ENCODE data around the gene PCCA. TPM values are rescaled to one million over a fixed set of nuclear protein-coding genes. Genes with fewer than 3 reads are reported as not detected.
"Not testable (repeated sequence)": the region's sequence is repeated elsewhere in the genome, so short reads cannot be mapped to it uniquely, and the experiment has no call there.

PCCA gene
- polyA plus RNA-seq, 1 donor, result 20.0 TPM

DNA sequence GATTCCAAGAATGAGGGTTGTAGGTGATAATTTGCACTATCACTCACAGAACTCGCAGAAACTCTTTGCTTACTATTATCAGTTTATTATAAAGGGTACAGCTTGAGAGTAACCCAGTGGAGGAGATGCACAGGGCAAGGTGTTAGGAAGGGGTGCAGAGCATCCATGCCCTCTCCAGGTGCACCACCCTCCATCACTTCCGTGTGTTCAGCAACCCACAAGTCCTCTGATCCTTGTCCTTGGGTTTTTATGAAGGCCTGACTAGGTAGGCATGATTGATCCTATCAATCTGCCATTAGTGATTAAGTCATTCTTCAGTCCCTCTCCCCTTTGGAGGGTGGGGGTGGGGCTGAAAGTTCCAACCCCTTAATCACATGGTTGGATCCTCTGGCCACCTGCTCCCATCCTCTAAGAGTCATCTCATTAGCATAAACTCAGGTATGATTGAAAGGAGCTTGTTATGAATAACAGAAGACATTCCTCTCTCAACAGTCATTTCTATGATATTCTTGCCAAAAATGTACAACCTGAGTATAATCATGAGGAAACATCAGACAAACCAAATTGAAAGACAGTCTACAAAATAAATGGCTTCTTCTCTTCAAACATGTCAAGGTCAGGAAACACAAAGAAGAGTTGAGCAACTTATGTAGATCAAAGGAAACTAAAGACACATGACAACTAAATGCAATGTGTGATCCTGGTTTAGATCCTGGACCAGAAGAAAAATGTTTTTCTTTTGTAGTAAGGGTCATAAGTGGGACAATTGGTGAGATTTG lies 225.4 kb downstream of the PCCA start:
- Histone ChIP-seq H3K9me3 (ENCODE audit: control insufficient read depth, low read depth, low read length) (no peaks in the 10 kb centered on the region), H3K4me1 (ENCODE audit: control insufficient read depth, insufficient read depth, low read length) (no peaks in the 10 kb centered on the region), H3K36me3 (ENCODE audit: control insufficient read depth, insufficient read depth, low read length) (peaks cover 12% of the 10 kb centered on the region), H3K4me3 (ENCODE audit: low read length) (no peak overlapping the region), H3K27me3 (ENCODE audit: control insufficient read depth, insufficient read depth, low read length) (no peaks in the 10 kb centered on the region), H3K27ac (ENCODE audit: low read length) (no peak overlapping the region)
- no CpG with 5 or more reads among the region's 2 CpGs for WGBS (ENCODE audit: insufficient coverage, low lambda C conversion rate)
- no peak for DNase-seq

GRCh38 chr13:100315522-100315921 lies 226.6 kb downstream of the PCCA start:
- DNase-seq, result peak in 1 of 2 donors; percentile 8

GRCh38 chr13:100318473-100318872 lies 229.6 kb downstream of the PCCA start:
- not testable (repeated sequence) for H3K27me3 ChIP-seq (ENCODE audit: control insufficient read depth, insufficient read depth, low read length); H3K4me1 ChIP-seq (ENCODE audit: control insufficient read depth, insufficient read depth, low read length); H3K27ac ChIP-seq (ENCODE audit: low read length); H3K4me3 ChIP-seq (ENCODE audit: low read length); H3K9me3 ChIP-seq (ENCODE audit: control insufficient read depth, low read depth, low read length); DNase-seq
- H3K36me3 ChIP-seq (ENCODE audit: control insufficient read depth, insufficient read depth, low read length), result peaks cover 14% of the 10 kb centered on the region
- no CpG with 5 or more reads among the region's 3 CpGs for WGBS (ENCODE audit: insufficient coverage, low lambda C conversion rate)

More at GRCh38 chr13:100315522-100315921, 226.6 kb downstream of the PCCA start:
- H3K36me3 ChIP-seq (ENCODE audit: control insufficient read depth, insufficient read depth, low read length), result peaks cover 12% of the 10 kb centered on the region
- H3K4me1 ChIP-seq (ENCODE audit: control insufficient read depth, insufficient read depth, low read length), result no peaks in the 10 kb centered on the region
- no peaks in the 10 kb centered on the region for H3K27me3 ChIP-seq (ENCODE audit: control insufficient read depth, insufficient read depth, low read length)
- WGBS (ENCODE audit: insufficient coverage, low lambda C conversion rate), result no CpG with 5 or more reads among the region's 1 CpG
- H3K9me3 ChIP-seq (ENCODE audit: control insufficient read depth, low read depth, low read length), result no peaks in the 10 kb centered on the region
- no peak overlapping the region for H3K27ac ChIP-seq (ENCODE audit: low read length)
- H3K4me3 ChIP-seq (ENCODE audit: low read length), result no peak overlapping the region

- Histone ChIP-seq H3K9me3 (ENCODE audit: control insufficient read depth, low read depth, low read length) (no peaks in the 10 kb centered on the region), H3K4me1 (ENCODE audit: control insufficient read depth, insufficient read depth, low read length) (no peaks in the 10 kb centered on the region), H3K27me3 (ENCODE audit: control insufficient read depth, insufficient read depth, low read length) (no peaks in the 10 kb centered on the region), H3K4me3 (ENCODE audit: low read length) (no peak overlapping the region), H3K36me3 (ENCODE audit: control insufficient read depth, insufficient read depth, low read length) (peaks cover 15% of the 10 kb centered on the region), H3K27ac (ENCODE audit: low read length) (no peak overlapping the region)
- no CpG with 5 or more reads among the region's 1 CpG for WGBS (ENCODE audit: insufficient coverage, low lambda C conversion rate)
- DNase-seq, result no peak
These were observed 235.0 kb downstream of the PCCA start for GRCh38 chr13:100323937-100324336.

DNA sequence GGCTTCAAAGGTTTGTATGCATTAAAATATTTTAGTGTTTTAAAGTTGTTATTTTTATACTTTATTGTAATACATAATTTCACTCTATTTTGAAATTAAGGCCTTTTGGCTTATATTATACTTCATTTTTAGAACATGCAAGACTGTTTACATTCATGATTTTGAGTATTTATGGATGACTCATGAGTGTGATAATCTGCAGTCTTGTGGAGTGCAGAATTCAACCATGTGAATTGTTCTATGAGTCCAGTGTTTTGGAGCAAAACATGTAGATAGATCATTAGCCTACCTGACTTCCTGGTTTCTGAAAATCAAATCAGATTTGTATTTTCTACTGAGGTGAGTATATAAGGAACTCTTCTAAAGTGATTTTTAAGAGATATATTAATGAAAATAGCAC lies 241.8 kb downstream of the PCCA start:
- Histone ChIP-seq H3K4me1 (ENCODE audit: control insufficient read depth, insufficient read depth, low read length) (no peaks in the 10 kb centered on the region), H3K4me3 (ENCODE audit: low read length) (no peak overlapping the region), H3K36me3 (ENCODE audit: control insufficient read depth, insufficient read depth, low read length) (peaks cover 7% of the 10 kb centered on the region)

DNA sequence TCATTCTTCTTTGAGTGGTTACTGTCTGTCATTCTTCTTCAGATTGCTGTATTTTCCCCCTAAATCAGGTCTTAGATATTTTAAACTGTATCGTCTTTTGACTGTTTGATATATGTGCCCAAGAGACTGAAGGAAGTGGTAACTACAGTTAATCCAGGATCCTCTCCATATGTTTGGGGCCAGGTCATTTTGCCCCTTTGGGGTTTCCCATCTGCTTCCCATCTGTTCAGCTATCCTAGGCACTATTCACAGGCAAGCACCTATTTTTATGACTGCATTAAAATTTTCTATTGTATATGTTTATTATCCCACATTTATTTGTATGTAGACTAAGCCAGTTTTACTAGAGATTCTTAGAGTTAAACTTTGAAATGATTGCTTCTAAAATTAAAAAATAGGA lies 244.2 kb downstream of the PCCA start:
- Histone ChIP-seq H3K36me3 (ENCODE audit: control insufficient read depth, insufficient read depth, low read length) (peaks cover 4% of the 10 kb centered on the region), H3K4me3 (ENCODE audit: low read length) (no peak overlapping the region), H3K27me3 (ENCODE audit: control insufficient read depth, insufficient read depth, low read length) (no peaks in the 10 kb centered on the region), H3K4me1 (ENCODE audit: control insufficient read depth, insufficient read depth, low read length) (no peaks in the 10 kb centered on the region), H3K27ac (ENCODE audit: low read length) (no peak overlapping the region), H3K9me3 (ENCODE audit: control insufficient read depth, low read depth, low read length) (peaks cover 3% of the 10 kb centered on the region)
- whole genome bisulfite sequencing (ENCODE audit: insufficient coverage, low lambda C conversion rate), result no CpG with 5 or more reads among the region's 1 CpG
- no peak for DNase-seq

More for the DNA sequence above, 241.8 kb downstream of the PCCA start:
- H3K9me3 ChIP-seq (ENCODE audit: control insufficient read depth, low read depth, low read length), result peaks cover 3% of the 10 kb centered on the region
- no peak for DNase-seq
- H3K27me3 ChIP-seq (ENCODE audit: control insufficient read depth, insufficient read depth, low read length), result no peaks in the 10 kb centered on the region
- no peak overlapping the region for H3K27ac ChIP-seq (ENCODE audit: low read length)

DNA sequence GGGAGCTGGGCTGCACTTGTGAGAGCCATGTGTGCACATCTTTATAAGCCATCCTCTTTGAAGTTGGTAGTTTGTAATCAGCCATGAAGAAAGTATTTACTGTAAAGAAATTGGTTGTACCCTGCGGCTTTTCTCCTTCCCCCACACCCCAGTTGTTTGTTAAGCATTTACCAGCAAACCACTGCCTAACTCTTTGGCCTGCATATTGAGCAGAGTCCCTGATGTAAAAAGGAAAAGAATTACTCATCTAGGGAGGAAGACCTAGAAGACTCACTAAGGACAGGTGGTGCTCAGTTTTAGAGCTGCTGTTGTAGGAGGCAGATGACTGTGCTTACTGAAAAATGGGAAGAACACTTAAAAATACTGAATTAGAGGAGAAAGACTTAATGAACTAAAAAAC lies 245.3 kb downstream of the PCCA start:
- DNase-seq, result no peak

DNA sequence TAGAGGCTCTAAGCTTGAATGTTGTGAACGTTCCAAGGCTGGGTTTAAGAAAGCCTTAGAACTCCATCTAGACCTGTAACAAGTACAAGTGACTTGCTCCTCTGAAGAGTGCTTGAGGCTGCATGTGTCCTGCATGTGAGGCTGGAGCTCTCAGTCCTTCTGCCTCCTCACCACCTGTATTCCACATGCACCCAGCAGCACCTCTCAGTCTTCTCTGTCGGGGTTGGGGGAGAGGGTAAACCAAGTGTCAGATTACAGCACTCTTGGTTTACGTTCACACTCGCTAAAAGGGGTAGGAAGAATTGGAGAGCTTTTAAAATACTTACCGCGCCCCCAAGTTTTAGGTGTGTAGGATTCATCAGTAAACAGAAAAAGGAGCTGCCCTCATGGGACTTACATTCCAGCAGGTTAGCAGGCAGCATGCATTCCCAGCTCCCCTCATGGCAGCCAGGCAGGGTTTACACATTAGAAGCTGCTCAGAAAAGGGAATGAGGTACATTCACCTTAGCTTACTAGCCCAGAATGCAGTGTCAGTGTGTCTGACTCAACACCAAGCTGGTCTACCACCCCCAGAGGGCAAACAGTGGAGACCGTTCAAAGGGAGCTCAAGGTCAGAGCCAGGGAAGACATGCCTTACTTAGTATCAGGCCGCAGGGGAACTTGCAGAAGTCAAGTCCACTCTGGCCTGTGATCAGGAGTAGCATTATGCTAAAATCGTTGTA lies 248.1 kb downstream of the PCCA start:
- DNase-seq, result no peak
- WGBS (ENCODE audit: insufficient coverage, low lambda C conversion rate), result 80% methylated on average over 4 of the region's 9 CpGs
- Histone ChIP-seq H3K9me3 (ENCODE audit: control insufficient read depth, low read depth, low read length) (peaks cover 3% of the 10 kb centered on the region), H3K27ac (ENCODE audit: low read length) (no peak overlapping the region), H3K4me3 (ENCODE audit: low read length) (no peak overlapping the region), H3K36me3 (ENCODE audit: control insufficient read depth, insufficient read depth, low read length) (peaks cover 3% of the 10 kb centered on the region), H3K4me1 (ENCODE audit: control insufficient read depth, insufficient read depth, low read length) (no peaks in the 10 kb centered on the region), H3K27me3 (ENCODE audit: control insufficient read depth, insufficient read depth, low read length) (no peaks in the 10 kb centered on the region)

More for the DNA sequence above, 245.3 kb downstream of the PCCA start:
- Histone ChIP-seq H3K36me3 (ENCODE audit: control insufficient read depth, insufficient read depth, low read length) (peaks cover 4% of the 10 kb centered on the region), H3K9me3 (ENCODE audit: control insufficient read depth, low read depth, low read length) (peaks cover 3% of the 10 kb centered on the region), H3K27ac (ENCODE audit: low read length) (no peak overlapping the region), H3K4me1 (ENCODE audit: control insufficient read depth, insufficient read depth, low read length) (no peaks in the 10 kb centered on the region), H3K4me3 (ENCODE audit: low read length) (no peak overlapping the region), H3K27me3 (ENCODE audit: control insufficient read depth, insufficient read depth, low read length) (no peaks in the 10 kb centered on the region)
- WGBS (ENCODE audit: insufficient coverage, low lambda C conversion rate), result 100% methylated on average over 1 of the region's 1 CpG

DNA sequence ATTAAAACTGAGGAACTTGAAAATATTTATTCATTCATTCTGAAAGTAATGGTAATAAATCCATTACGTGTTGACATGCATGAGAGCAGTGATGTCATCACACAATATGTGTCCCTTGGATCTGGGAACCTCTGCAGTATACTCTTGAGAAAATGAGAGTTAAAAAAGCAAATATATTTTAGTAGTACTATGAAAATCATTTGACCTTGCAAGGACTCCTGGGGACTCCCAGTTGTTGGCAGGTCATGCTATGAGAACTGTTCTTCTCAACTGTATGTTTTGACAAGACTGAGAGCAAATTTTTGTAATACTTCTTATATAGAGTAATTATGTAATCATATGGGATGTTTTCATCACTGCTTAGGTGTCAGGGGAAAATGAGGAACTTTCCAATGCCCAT lies 249.4 kb downstream of the PCCA start:
- 100% methylated on average over 1 of the region's 1 CpG for WGBS (ENCODE audit: insufficient coverage, low lambda C conversion rate)
- Histone ChIP-seq H3K9me3 (ENCODE audit: control insufficient read depth, low read depth, low read length) (peaks cover 3% of the 10 kb centered on the region), H3K36me3 (ENCODE audit: control insufficient read depth, insufficient read depth, low read length) (peaks cover 3% of the 10 kb centered on the region), H3K4me3 (ENCODE audit: low read length) (no peak overlapping the region), H3K27ac (ENCODE audit: low read length) (no peak overlapping the region), H3K27me3 (ENCODE audit: control insufficient read depth, insufficient read depth, low read length) (no peaks in the 10 kb centered on the region), H3K4me1 (ENCODE audit: control insufficient read depth, insufficient read depth, low read length) (no peaks in the 10 kb centered on the region)
- DNase-seq, result no peak

DNA sequence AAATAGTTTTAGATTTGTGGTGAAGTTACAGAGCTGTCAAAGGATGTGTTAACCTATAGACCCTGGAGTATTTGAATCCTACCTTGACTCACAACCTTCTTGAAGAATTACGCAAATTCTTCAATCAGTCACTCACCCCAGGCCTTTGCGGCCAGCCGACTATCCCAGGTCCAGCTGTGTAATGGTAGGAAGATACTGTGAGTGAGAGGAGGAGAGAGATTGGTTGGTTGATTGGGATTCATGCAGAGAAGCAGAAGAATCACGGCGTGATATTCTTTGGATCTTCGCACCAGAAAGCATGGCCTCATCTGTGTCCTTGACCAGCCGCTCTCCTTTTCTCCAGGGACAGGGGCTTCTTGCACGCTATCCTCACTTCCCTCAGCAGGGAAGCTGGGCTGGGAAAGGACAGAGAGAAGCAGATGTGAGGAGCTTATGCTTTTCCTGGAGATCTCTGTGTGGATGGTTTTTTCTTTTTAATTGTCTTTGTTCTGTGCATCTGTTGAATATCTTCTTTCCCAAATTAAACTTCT lies 250.6 kb downstream of the PCCA start:
- WGBS (ENCODE audit: insufficient coverage, low lambda C conversion rate), result no CpG with 5 or more reads among the region's 8 CpGs
- H3K4me3 ChIP-seq (ENCODE audit: low read length), result no peak overlapping the region
- DNase-seq, result no peak
- peaks cover 3% of the 10 kb centered on the region for H3K36me3 ChIP-seq (ENCODE audit: control insufficient read depth, insufficient read depth, low read length)
- H3K9me3 ChIP-seq (ENCODE audit: control insufficient read depth, low read depth, low read length), result no peaks in the 10 kb centered on the region
- H3K27me3 ChIP-seq (ENCODE audit: control insufficient read depth, insufficient read depth, low read length), result no peaks in the 10 kb centered on the region
- no peaks in the 10 kb centered on the region for H3K4me1 ChIP-seq (ENCODE audit: control insufficient read depth, insufficient read depth, low read length)
- no peak overlapping the region for H3K27ac ChIP-seq (ENCODE audit: low read length)

Measured in large intestine (tissue), 3 donors.